HEK293 (cell line): Measurements from ENCODE around the gene GPR83.

Source experiments
- EGR2 ChIP-seq: fragments of 450-650 bp; formaldehyde crosslinking; IDR thresholded peaks from 2 replicates; pipeline ENCODE4 v1.5.1; 2016; ENCODE audit warnings: low read depth, missing biosample characterization, missing genetic modification characterization
- GFI1B ChIP-seq: fragments of 450-650 bp; formaldehyde crosslinking; IDR thresholded peaks from 2 replicates; pipeline ENCODE4 v1.5.1; 2016; ENCODE audit warnings: missing biosample characterization, missing genetic modification characterization
- GLIS1 ChIP-seq: fragments of 450-650 bp; formaldehyde crosslinking; IDR thresholded peaks from 2 replicates; pipeline ENCODE4 v1.5.1; 2016; ENCODE audit warnings: missing biosample characterization, missing genetic modification characterization
- GLIS2 ChIP-seq: fragments of 450-650 bp; formaldehyde crosslinking; IDR thresholded peaks from 2 replicates; pipeline ENCODE4 v1.5.1; 2016; ENCODE audit warnings: missing biosample characterization, missing genetic modification characterization
- KLF10 ChIP-seq: fragments of 450-650 bp; IDR thresholded peaks from 2 replicates; pipeline ENCODE4 v1.5.1; 2018; ENCODE audit warnings: missing biosample characterization, mild to moderate bottlenecking, missing genetic modification characterization
- KLF9 ChIP-seq: fragments of 450-650 bp; formaldehyde crosslinking; IDR thresholded peaks from 2 replicates; pipeline ENCODE4 v1.5.1; 2016; ENCODE audit warnings: missing biosample characterization, missing genetic modification characterization, low read depth
- MZF1 ChIP-seq: fragments of 450-650 bp; formaldehyde crosslinking; IDR thresholded peaks from 2 replicates; pipeline ENCODE4 v1.5.1; 2017; ENCODE audit warnings: missing biosample characterization, missing genetic modification characterization, borderline replicate concordance
- OSR2 ChIP-seq: fragments of 450-650 bp; formaldehyde crosslinking; IDR thresholded peaks from 2 replicates; pipeline ENCODE4 v1.5.1; 2016; ENCODE audit warnings: missing biosample characterization, missing genetic modification characterization
- SP7 ChIP-seq: fragments of 450-650 bp; formaldehyde crosslinking; IDR thresholded peaks from 2 replicates; pipeline ENCODE4 v1.5.1; 2016; ENCODE audit warnings: missing biosample characterization, missing genetic modification characterization
- YY2 ChIP-seq: fragments of 450-650 bp; formaldehyde crosslinking; IDR thresholded peaks from 2 replicates; pipeline ENCODE4 v1.5.1; 2016; ENCODE audit warnings: missing biosample characterization, missing genetic modification characterization
- ZFHX2 ChIP-seq: fragments of 450-650 bp; formaldehyde crosslinking; conservative IDR thresholded peaks from 2 replicates; pipeline ENCODE4 v1.5.1; 2016; ENCODE audit warnings: missing biosample characterization, missing genetic modification characterization
- ZNF16 ChIP-seq: fragments of 450-650 bp; formaldehyde crosslinking; IDR thresholded peaks from 2 replicates; pipeline ENCODE4 v1.5.1; 2016; ENCODE audit warnings: low read depth, missing biosample characterization, missing genetic modification characterization
- ZNF175 ChIP-seq: fragments of 450-650 bp; formaldehyde crosslinking; IDR thresholded peaks from 2 replicates; pipeline ENCODE4 v1.5.1; 2016; ENCODE audit warnings: missing biosample characterization, missing genetic modification characterization
- ZNF302 ChIP-seq: fragments of 450-650 bp; formaldehyde crosslinking; IDR thresholded peaks from 2 replicates; pipeline ENCODE4 v1.5.1; 2016; ENCODE audit warnings: missing biosample characterization, missing genetic modification characterization, low read depth
- ZNF311 ChIP-seq: fragments of 450-650 bp; formaldehyde crosslinking; IDR thresholded peaks from 2 replicates; pipeline ENCODE4 v1.5.1; 2017; ENCODE audit warnings: missing biosample characterization, missing genetic modification characterization, borderline replicate concordance
- ZNF341 ChIP-seq: fragments of 450-650 bp; formaldehyde crosslinking; IDR thresholded peaks from 2 replicates; pipeline ENCODE4; 2016; ENCODE audit warnings: low read depth, missing biosample characterization, missing genetic modification characterization
- ZNF366 ChIP-seq: fragments of 450-650 bp; formaldehyde crosslinking; conservative IDR thresholded peaks from 2 replicates; pipeline ENCODE4 v1.5.1; 2016; ENCODE audit warnings: missing biosample characterization, missing genetic modification characterization
- ZNF549 ChIP-seq: fragments of 450-650 bp; IDR thresholded peaks from 2 replicates; pipeline ENCODE4 v1.5.1; 2018; ENCODE audit warnings: missing biosample characterization, missing genetic modification characterization, mild to moderate bottlenecking, inconsistent platforms, moderate library complexity
- ZNF561 ChIP-seq: fragments of 450-650 bp; IDR thresholded peaks from 2 replicates; pipeline ENCODE4 v1.5.1; 2018; ENCODE audit warnings: missing biosample characterization, missing genetic modification characterization, borderline replicate concordance
- ZNF629 ChIP-seq: fragments of 450-650 bp; formaldehyde crosslinking; IDR thresholded peaks from 2 replicates; pipeline ENCODE4 v1.5.1; 2017; ENCODE audit warnings: missing biosample characterization, missing genetic modification characterization
- ZNF677 ChIP-seq: fragments of 450-650 bp; IDR thresholded peaks from 2 replicates; pipeline ENCODE4 v1.5.0; 2018; ENCODE audit warnings: missing biosample characterization, mild to moderate bottlenecking, missing genetic modification characterization, moderate library complexity
- ZNF707 ChIP-seq: fragments of 450-650 bp; formaldehyde crosslinking; IDR thresholded peaks from 2 replicates; pipeline ENCODE4 v1.5.1; 2016; ENCODE audit warnings: missing biosample characterization, missing genetic modification characterization
- ZNF791 ChIP-seq: fragments of 450-650 bp; formaldehyde crosslinking; IDR thresholded peaks from 2 replicates; pipeline ENCODE4 v1.5.1; 2016; ENCODE audit warnings: missing biosample characterization, missing genetic modification characterization
- ZNF792 ChIP-seq: fragments of 450-650 bp; formaldehyde crosslinking; IDR thresholded peaks from 2 replicates; pipeline ENCODE4 v1.5.1; 2016; ENCODE audit warnings: missing biosample characterization, missing genetic modification characterization
- TF ChIP-seq, protein P1 (sequence below): fragments of 450-650 bp; formaldehyde crosslinking; IDR thresholded peaks from 2 replicates; pipeline ENCODE4 v1.5.1; 2016; ENCODE audit warnings: missing biosample characterization, missing genetic modification characterization
- TF ChIP-seq, protein P2 (sequence below): fragments of 450-650 bp; formaldehyde crosslinking; IDR thresholded peaks from 2 replicates; pipeline ENCODE4 v1.5.1; 2016; ENCODE audit warnings: missing biosample characterization, missing genetic modification characterization, borderline replicate concordance
- TF ChIP-seq, protein P3 (sequence below): fragments of 450-650 bp; formaldehyde crosslinking; IDR thresholded peaks from 2 replicates; pipeline ENCODE4 v1.5.1; 2016; ENCODE audit warnings: missing biosample characterization, missing genetic modification characterization
- TF ChIP-seq, protein P4 (sequence below): fragments of 450-650 bp; formaldehyde crosslinking; IDR thresholded peaks from 2 replicates; pipeline ENCODE4 v1.5.1; 2016; ENCODE audit warnings: missing biosample characterization, missing genetic modification characterization

GPR83 gene

DNA sequence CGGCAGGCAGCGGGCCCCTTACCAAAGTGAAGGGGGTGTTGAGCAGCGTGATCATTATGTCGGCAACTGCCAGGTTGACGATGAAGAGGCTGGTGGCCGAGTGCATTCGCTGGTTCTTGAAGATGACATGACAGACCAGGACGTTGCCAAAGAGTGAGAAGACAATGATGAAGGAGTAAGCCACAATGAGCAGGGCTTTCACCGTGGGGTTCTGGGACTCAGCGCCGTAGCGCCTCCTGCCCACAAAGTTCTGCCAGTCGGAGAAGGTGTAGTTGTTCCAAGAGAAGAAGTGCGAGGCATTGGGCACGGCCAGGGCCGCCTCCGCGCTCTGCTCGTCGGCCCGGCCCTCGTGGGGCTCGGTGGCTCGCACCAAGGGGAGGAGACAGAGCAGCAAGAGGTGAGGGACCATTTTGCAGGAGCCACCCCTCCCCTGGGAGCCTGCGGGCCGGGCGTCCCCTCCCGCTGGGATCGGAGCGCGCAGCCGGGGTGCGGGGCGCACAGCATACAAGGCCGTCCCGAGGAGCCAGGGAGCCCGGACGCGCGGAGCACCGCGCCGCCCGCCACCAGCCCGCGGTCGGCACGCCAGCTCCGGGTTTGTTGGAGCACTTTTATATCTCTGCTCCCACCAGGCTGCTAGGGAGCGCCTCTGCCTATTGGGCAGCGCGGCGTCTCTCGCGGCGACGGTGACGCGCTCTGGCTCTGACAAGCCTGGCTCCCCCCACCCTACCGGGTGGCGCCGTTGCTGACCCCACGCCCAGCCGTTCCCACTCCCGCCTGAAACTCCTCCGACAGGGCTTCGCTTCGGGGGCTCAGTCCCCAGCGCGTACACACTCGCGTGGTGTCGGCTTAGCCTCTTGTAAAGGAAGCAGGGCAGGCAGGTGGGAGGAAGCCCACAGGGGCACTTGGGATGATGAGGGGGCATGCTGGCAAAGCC is at the start of gene GPR83 (continued):
- TF ChIP-seq KLF9 (tag by site-specific recombination), result no peak
- no peak for TF ChIP-seq SP7 (tag by site-specific recombination)
- no peak for TF ChIP-seq ZNF792 (tag by site-specific recombination)
- peak; percentile 66; the same call in 1 of the 2 replicates for TF ChIP-seq GLIS2
- TF ChIP-seq ZNF311 (tag by site-specific recombination), result no peak
- TF ChIP-seq ZNF341 (tag by site-specific recombination), result peak; percentile 82
- no peak for TF ChIP-seq ZNF302 (tag by site-specific recombination)
- TF ChIP-seq, protein P1, sequence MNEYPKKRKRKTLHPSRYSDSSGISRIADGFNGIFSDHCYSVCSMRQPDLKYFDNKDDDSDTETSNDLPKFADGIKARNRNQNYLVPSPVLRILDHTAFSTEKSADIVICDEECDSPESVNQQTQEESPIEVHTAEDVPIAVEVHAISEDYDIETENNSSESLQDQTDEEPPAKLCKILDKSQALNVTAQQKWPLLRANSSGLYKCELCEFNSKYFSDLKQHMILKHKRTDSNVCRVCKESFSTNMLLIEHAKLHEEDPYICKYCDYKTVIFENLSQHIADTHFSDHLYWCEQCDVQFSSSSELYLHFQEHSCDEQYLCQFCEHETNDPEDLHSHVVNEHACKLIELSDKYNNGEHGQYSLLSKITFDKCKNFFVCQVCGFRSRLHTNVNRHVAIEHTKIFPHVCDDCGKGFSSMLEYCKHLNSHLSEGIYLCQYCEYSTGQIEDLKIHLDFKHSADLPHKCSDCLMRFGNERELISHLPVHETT (tag by site-specific recombination), result no peak
- TF ChIP-seq MZF1 (tag by site-specific recombination), result no peak
- no peak for TF ChIP-seq ZNF791 (tag by site-specific recombination)
- TF ChIP-seq GLIS1, result peak; percentile 12; the same call in 1 of the 2 replicates
- 0 out of 2 replicates have a peak, but pooled peaks have one; percentile 36 for TF ChIP-seq ZNF561 (tag by site-specific recombination)
- TF ChIP-seq, protein P2, sequence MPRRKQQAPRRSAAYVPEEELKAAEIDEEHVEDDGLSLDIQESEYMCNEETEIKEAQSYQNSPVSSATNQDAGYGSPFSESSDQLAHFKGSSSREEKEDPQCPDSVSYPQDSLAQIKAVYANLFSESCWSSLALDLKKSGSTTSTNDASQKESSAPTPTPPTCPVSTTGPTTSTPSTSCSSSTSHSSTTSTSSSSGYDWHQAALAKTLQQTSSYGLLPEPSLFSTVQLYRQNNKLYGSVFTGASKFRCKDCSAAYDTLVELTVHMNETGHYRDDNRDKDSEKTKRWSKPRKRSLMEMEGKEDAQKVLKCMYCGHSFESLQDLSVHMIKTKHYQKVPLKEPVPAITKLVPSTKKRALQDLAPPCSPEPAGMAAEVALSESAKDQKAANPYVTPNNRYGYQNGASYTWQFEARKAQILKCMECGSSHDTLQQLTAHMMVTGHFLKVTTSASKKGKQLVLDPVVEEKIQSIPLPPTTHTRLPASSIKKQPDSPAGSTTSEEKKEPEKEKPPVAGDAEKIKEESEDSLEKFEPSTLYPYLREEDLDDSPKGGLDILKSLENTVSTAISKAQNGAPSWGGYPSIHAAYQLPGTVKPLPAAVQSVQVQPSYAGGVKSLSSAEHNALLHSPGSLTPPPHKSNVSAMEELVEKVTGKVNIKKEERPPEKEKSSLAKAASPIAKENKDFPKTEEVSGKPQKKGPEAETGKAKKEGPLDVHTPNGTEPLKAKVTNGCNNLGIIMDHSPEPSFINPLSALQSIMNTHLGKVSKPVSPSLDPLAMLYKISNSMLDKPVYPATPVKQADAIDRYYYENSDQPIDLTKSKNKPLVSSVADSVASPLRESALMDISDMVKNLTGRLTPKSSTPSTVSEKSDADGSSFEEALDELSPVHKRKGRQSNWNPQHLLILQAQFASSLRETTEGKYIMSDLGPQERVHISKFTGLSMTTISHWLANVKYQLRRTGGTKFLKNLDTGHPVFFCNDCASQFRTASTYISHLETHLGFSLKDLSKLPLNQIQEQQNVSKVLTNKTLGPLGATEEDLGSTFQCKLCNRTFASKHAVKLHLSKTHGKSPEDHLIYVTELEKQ (tag by site-specific recombination), result no peak
- no peak for TF ChIP-seq ZNF677
- TF ChIP-seq ZNF549 (tag by site-specific recombination), result no peak
- TF ChIP-seq KLF10 (tag by site-specific recombination), result no peak
- no peak for TF ChIP-seq ZNF175 (tag by site-specific recombination)
- TF ChIP-seq, protein P3, sequence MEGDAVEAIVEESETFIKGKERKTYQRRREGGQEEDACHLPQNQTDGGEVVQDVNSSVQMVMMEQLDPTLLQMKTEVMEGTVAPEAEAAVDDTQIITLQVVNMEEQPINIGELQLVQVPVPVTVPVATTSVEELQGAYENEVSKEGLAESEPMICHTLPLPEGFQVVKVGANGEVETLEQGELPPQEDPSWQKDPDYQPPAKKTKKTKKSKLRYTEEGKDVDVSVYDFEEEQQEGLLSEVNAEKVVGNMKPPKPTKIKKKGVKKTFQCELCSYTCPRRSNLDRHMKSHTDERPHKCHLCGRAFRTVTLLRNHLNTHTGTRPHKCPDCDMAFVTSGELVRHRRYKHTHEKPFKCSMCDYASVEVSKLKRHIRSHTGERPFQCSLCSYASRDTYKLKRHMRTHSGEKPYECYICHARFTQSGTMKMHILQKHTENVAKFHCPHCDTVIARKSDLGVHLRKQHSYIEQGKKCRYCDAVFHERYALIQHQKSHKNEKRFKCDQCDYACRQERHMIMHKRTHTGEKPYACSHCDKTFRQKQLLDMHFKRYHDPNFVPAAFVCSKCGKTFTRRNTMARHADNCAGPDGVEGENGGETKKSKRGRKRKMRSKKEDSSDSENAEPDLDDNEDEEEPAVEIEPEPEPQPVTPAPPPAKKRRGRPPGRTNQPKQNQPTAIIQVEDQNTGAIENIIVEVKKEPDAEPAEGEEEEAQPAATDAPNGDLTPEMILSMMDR, result no peak
- TF ChIP-seq ZNF629 (tag by site-specific recombination), result no peak
- TF ChIP-seq, protein P4, sequence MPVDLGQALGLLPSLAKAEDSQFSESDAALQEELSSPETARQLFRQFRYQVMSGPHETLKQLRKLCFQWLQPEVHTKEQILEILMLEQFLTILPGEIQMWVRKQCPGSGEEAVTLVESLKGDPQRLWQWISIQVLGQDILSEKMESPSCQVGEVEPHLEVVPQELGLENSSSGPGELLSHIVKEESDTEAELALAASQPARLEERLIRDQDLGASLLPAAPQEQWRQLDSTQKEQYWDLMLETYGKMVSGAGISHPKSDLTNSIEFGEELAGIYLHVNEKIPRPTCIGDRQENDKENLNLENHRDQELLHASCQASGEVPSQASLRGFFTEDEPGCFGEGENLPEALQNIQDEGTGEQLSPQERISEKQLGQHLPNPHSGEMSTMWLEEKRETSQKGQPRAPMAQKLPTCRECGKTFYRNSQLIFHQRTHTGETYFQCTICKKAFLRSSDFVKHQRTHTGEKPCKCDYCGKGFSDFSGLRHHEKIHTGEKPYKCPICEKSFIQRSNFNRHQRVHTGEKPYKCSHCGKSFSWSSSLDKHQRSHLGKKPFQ (tag by site-specific recombination), result no peak
- TF ChIP-seq ZNF366 (tag by site-specific recombination), result no peak
- no peak for TF ChIP-seq ZNF16 (tag by site-specific recombination)
- no peak for TF ChIP-seq OSR2 (tag by site-specific recombination)
- no peak for TF ChIP-seq YY2 (tag by site-specific recombination)
- no peak for TF ChIP-seq ZNF707 (tag by site-specific recombination)
- no peak for TF ChIP-seq GFI1B (tag by site-specific recombination)
- TF ChIP-seq EGR2 (tag by site-specific recombination), result peak; percentile 56
- peak; percentile 59 for TF ChIP-seq ZFHX2 (tag by site-specific recombination)
